ENCODE measurements around the gene ZNF629. TPM values are rescaled to one million over a fixed set of nuclear protein-coding genes. Genes with fewer than 3 reads are reported as not detected.

Gene ZNF629
- total and polyA plus RNA-seq, 2 of the 4 experiments (the other 2 are of a cell fraction): 7.3 to 9.1 TPM

DNA sequence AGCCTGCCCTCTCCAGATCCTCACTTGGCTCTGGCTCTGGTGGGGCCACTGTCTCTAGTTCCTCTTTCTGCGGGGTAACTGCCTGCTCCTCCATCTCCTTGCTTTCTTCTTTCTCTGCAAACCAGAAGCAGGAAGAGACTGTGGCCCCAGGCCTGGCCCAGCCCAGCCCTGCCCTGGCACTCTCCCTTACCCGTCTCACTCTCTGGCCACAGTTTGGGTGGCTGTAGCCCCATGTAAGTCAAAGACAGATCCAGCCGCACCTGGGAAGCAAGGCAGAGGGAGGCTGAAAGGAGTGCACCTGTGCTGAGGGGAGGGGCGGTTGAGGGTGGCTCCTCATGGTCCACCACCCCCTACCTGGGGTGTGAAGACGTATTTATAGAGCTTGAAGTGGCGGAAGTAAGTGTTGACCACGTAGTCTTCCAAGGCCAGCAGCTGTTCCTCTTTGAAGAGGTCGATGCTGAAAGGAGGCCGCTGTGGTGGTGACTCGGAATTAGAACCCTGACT, 28.0 kb downstream of the ZNF629 start:
- in situ Hi-C loops (cut with MboI; ENCODE audit: low sequenced_read_pairs): no loop called here
- 91% methylated on average over 4 of the region's 10 CpGs; no CpG with 5 or more reads in 1 of the 2 experiments for WGBS, 2 experiments (ENCODE audit: extremely low coverage in 2 of 2, insufficient read length in 1 of 2)
- ChIA-PET POLR2A (ENCODE audit: unreplicated experiment) (no interaction called here), CTCF (no interaction called here)
- no peak overlapping the region for H3K4me2 ChIP-seq (ENCODE audit: low read depth, low read length)
- H2AFZ ChIP-seq (replicated peaks; ENCODE audit: low read length, poor library complexity): no peak overlapping the region
- ATAC-seq (ENCODE audit: low read depth) (no peak), DNase-seq (no peak)
- no peak overlapping the region for H2AK5ac ChIP-seq (ENCODE audit: low read depth, low read length)
- no peak overlapping the region for H3K56ac ChIP-seq (ENCODE audit: extremely low read depth, insufficient read depth, low read length)
- peaks cover 14 to 36% of the 10 kb centered on the region in 2 experiments for H3K79me1 ChIP-seq (ENCODE audit: low read depth in 1 of 2, low read length in 2 of 2)
- H3K9ac ChIP-seq (ENCODE audit: low read depth, low read length): no peak overlapping the region
- no peaks in the 10 kb centered on the region for H3K27me3 ChIP-seq (ENCODE audit: control insufficient read depth, insufficient read depth, low read length)
- H3K9me3 ChIP-seq (ENCODE audit: control insufficient read depth, insufficient read depth, low read length): no peaks in the 10 kb centered on the region
- no peak overlapping the region for H2BK15ac ChIP-seq (ENCODE audit: low read depth, low read length)
- H3K36me3 ChIP-seq (ENCODE audit: control insufficient read depth, insufficient read depth, low read length): peaks cover 27% of the 10 kb centered on the region
- BruUV-seq (replicated peaks): no TSS peak
- H4K5ac ChIP-seq (ENCODE audit: low read depth, low read length): no peak overlapping the region
- peaks cover 12% of the 10 kb centered on the region for H3K4me1 ChIP-seq (ENCODE audit: control insufficient read depth, insufficient read depth, low read length)
- no peak overlapping the region for H3K23ac ChIP-seq (ENCODE audit: low read depth, low read length)
- H3K14ac ChIP-seq (replicated peaks; ENCODE audit: low read depth, low read length): no peak overlapping the region
- no peak overlapping the region for H3K18ac ChIP-seq (ENCODE audit: low read depth, low read length)
- H2BK120ac ChIP-seq (ENCODE audit: low read depth, low read length): no peak overlapping the region
- no peak for TF ChIP-seq POLR2A (IDR thresholded peaks at IDR 0.05; ENCODE audit: low read depth, low read length)
- no peak for TF ChIP-seq CHD1 (IDR thresholded peaks at IDR 0.05; ENCODE audit: low read depth, low read length)
- no peak for TF ChIP-seq RAD21 (IDR thresholded peaks at IDR 0.05; ENCODE audit: low read length)
- TF ChIP-seq, protein P1, sequence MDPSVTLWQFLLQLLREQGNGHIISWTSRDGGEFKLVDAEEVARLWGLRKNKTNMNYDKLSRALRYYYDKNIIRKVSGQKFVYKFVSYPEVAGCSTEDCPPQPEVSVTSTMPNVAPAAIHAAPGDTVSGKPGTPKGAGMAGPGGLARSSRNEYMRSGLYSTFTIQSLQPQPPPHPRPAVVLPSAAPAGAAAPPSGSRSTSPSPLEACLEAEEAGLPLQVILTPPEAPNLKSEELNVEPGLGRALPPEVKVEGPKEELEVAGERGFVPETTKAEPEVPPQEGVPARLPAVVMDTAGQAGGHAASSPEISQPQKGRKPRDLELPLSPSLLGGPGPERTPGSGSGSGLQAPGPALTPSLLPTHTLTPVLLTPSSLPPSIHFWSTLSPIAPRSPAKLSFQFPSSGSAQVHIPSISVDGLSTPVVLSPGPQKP (IDR thresholded peaks at IDR 0.05; ENCODE audit: borderline replicate concordance, low read depth, low read length): no peak
- TF ChIP-seq MXI1 (IDR thresholded peaks at IDR 0.05; ENCODE audit: borderline replicate concordance, low read depth, low read length): no peak
- no peak for TF ChIP-seq MAZ (IDR thresholded peaks at IDR 0.05; ENCODE audit: borderline replicate concordance, low read depth, low read length)
- no peak for TF ChIP-seq BHLHE40 (IDR thresholded peaks at IDR 0.05; ENCODE audit: low read depth, low read length)
- TF ChIP-seq CEBPB (IDR thresholded peaks at IDR 0.05; ENCODE audit: low read depth, low read length): no peak
- TF ChIP-seq NFE2L2 (IDR thresholded peaks at IDR 0.05; ENCODE audit: low read depth, low read length): no peak
- no peak for TF ChIP-seq FOS (IDR thresholded peaks at IDR 0.05; ENCODE audit: low read depth, low read length)
- no peak for TF ChIP-seq MAFK (IDR thresholded peaks at IDR 0.05; ENCODE audit: low read depth, low read length)
- TF ChIP-seq RFX5 (IDR thresholded peaks at IDR 0.05; ENCODE audit: low read depth, low read length): no peak
- no peak for TF ChIP-seq RCOR1 (IDR thresholded peaks at IDR 0.05; ENCODE audit: insufficient replicate concordance, low read length)
- TF ChIP-seq USF2 (IDR thresholded peaks at IDR 0.05; ENCODE audit: low read depth, low read length): no peak
- TF ChIP-seq SMC3 (IDR thresholded peaks at IDR 0.05; ENCODE audit: low read depth, low read length): no peak
- TF ChIP-seq CTCF (conservative IDR thresholded peaks at IDR 0.05; ENCODE audit: low read depth, low read length): no peak
- no peak overlapping the region for H2BK20ac ChIP-seq (ENCODE audit: low read depth, low read length)
- H3K4me3 ChIP-seq (ENCODE audit: insufficient read depth, low read depth, low read length): no peak overlapping the region
- no peak overlapping the region for H2BK5ac ChIP-seq (ENCODE audit: low read depth, low read length, poor library complexity, severe bottlenecking)
- 0 out of 2 replicates have a peak, but pooled peaks cover 4% of the 10 kb centered on the region for H3K9me1 ChIP-seq (ENCODE audit: insufficient read depth, low read length)
- H4K8ac ChIP-seq (ENCODE audit: low read depth in 2 of 2, low read length in 2 of 2): no peak overlapping the region
- no peak overlapping the region for H3K4ac ChIP-seq (ENCODE audit: low read depth, low read length)
- H4K91ac ChIP-seq (ENCODE audit: insufficient read depth, low read depth, low read length): no peak overlapping the region
- dilution Hi-C loops (cut with HindIII; ENCODE audit: low sequenced_read_pairs, unreplicated experiment): no loop called here
- no peak overlapping the region for H3K27ac ChIP-seq (ENCODE audit: insufficient read depth, low read length)
- intact Hi-C loops (cut with micrococcal nuclease): no loop called here
- peaks cover 13% of the 10 kb centered on the region for H4K20me1 ChIP-seq (ENCODE audit: insufficient read depth, low read length)
- H2AK9ac ChIP-seq (replicated peaks; ENCODE audit: low read depth, low read length, poor library complexity): no peak overlapping the region

All from IMR-90 (cell line).